OCI-LY7 (cell line): ENCODE measurements around the gene GLMP.

ENCODE experiments used
- CTCF ChIP-seq: fragments of 200-600 bp; sonication (generic); conservative IDR thresholded peaks from 2 replicates; pipeline ENCODE4 v1.5.1; 2014; ENCODE audit warnings: mild to moderate bottlenecking, antibody characterized with exemption, low read length, moderate library complexity, mixed read lengths
- EZH2phosphoT487 ChIP-seq: fragments of 200-600 bp; sonication (generic); IDR thresholded peaks from 2 replicates; pipeline ENCODE4 v1.6.1; 2018; ENCODE audit warnings: low read depth, borderline replicate concordance, mild to moderate bottlenecking, mixed run types, antibody characterized with exemption, low read length, moderate library complexity, mixed read lengths

DNA sequence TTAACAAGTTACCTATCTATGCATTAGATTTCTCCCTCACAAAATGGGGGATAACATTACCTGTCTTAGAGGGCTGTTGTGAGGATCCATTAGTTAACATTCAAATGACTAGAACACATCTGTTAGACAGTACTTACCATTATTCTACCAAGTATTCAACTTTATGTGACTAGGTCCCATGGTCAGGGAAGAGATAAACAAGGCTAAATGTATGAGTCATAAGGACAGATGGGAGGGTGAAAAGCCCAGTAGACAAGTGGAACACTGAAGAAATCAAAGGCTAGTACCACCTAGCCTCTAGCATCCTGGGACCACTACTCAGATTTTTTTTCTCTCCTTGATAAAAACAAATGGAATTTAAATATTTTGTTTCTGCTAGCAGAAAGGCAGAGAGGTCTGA is 12.6 kb upstream of the GLMP start:
- TF ChIP-seq CTCF (no peak), EZH2phosphoT487 (no peak)
